Endothelial cell of umbilical vein (primary cell): Measurements from ENCODE around the gene RPS25. TPM values are rescaled to one million over a fixed set of nuclear protein-coding genes. Genes with fewer than 3 reads are reported as not detected.
"Not testable (repeated sequence)": the region's sequence is repeated elsewhere in the genome, so short reads cannot be mapped to it uniquely, and the experiment has no call there.

Source experiments
- BruUV-seq: library from RNA; stranded (reverse); fragments of 400-500 nt; replicated peaks from 2 replicates; lab custom pipeline; 2021; lab: Mats Ljungman, UMichigan
- CTCF ChIA-PET: fragments of 300-600, 350-600 bp; sonication (Branson Sonifier 250); formaldehyde crosslinking; loops from one replicate; lab custom pipeline; 2021; ENCODE audit warnings: antibody characterized with exemption, inconsistent platforms; lab: Charles Lee
- POLR2A ChIA-PET: fragments of 300-600, 350-600 bp; sonication (Branson Sonifier 250); formaldehyde crosslinking; loops from one replicate; lab custom pipeline; 2021; ENCODE audit warnings: antibody characterized with exemption, inconsistent platforms; lab: Charles Lee
- DNase-seq: peaks from one replicate; pipeline ENCODE4 v3.0.0-alpha.2; 2011; ENCODE audit warnings: low read depth, low spot score
- FAIRE-seq: peaks from 2 replicates; lab custom pipeline; 2011; peaks lifted over from hg19 to GRCh38; lab: Jason Lieb, UNC
- H2AFZ ChIP-seq: 2 replicates; pipeline ENCODE4 v1.6.0; 2012; ENCODE audit warnings: low read depth, low read length, control low read depth, inconsistent platforms
- H3K27ac ChIP-seq: 2 replicates; pipeline ENCODE4 v1.5.1; 2011; ENCODE audit warnings: low read depth, mild to moderate bottlenecking, control low read depth, low read length, moderate library complexity; ENCODE audit not compliant: insufficient read depth
- H3K27me3 ChIP-seq, 2 experiments: 2 replicates each; pipeline versions ENCODE4 v1.6.0 to v1.6.1; 2011; ENCODE audit warnings: low read length in 2 of 2, mixed read lengths in 1 of 2; ENCODE audit not compliant: control insufficient read depth in 2 of 2, insufficient read depth in 2 of 2
- H3K36me3 ChIP-seq, 2 experiments: 2 replicates in 1 of 2; 3 replicates in 1 of 2; pipeline ENCODE4 v1.5.1; 2011; ENCODE audit warnings: low read length in 2 of 2, mild to moderate bottlenecking in 1 of 2, moderate library complexity in 1 of 2; ENCODE audit not compliant: control insufficient read depth in 2 of 2, insufficient read depth in 2 of 2; ENCODE audit errors: extremely low read depth in 1 of 2
- H3K4me1 ChIP-seq: 3 replicates; pipeline ENCODE4 v1.5.1; 2011; ENCODE audit warnings: mild to moderate bottlenecking, low read length; ENCODE audit not compliant: control insufficient read depth, insufficient read depth; ENCODE audit errors: extremely low read depth
- H3K4me2 ChIP-seq: 2 replicates; pipeline ENCODE4 v1.6.1; 2011; ENCODE audit warnings: low read length, control low read depth, mixed read lengths; ENCODE audit not compliant: insufficient read depth
- H3K4me3 ChIP-seq, 3 experiments: fragments of 200-600 bp in 1 of 3; sonication (generic), shearing (Covaris generic) in 1 of 3; replicated peaks in 1 of 3; 2 replicates each; pipeline ENCODE4 v1.5.1; 2011 to 2016; ENCODE audit warnings: control low read depth in 3 of 3, low read length in 3 of 3, mild to moderate bottlenecking in 2 of 3, inconsistent platforms in 1 of 3, low read depth in 1 of 3, moderate library complexity in 1 of 3; ENCODE audit not compliant: insufficient read depth in 1 of 3
- H3K79me2 ChIP-seq: 2 replicates; pipeline ENCODE4 v1.6.0; 2012; ENCODE audit warnings: low read length, inconsistent platforms; ENCODE audit not compliant: control insufficient read depth, insufficient read depth
- H3K9ac ChIP-seq: replicated peaks from 2 replicates; pipeline ENCODE3; 2011; ENCODE audit warnings: low read length, control low read depth; ENCODE audit not compliant: insufficient read depth; ENCODE audit errors: extremely low read depth
- H3K9me1 ChIP-seq: replicated peaks from 3 replicates; pipeline ENCODE4 v1.6.0; 2011; ENCODE audit warnings: mild to moderate bottlenecking, low read length; ENCODE audit not compliant: control insufficient read depth, insufficient read depth; ENCODE audit errors: extremely low read depth
- H3K9me3 ChIP-seq: replicated peaks from 2 replicates; pipeline ENCODE4 v1.5.1; 2012; ENCODE audit warnings: low read length, inconsistent platforms; ENCODE audit not compliant: control insufficient read depth, insufficient read depth
- H4K20me1 ChIP-seq: replicated peaks from 2 replicates; pipeline ENCODE3; 2011; ENCODE audit warnings: mild to moderate bottlenecking, low read length; ENCODE audit not compliant: control insufficient read depth, insufficient read depth; ENCODE audit errors: extremely low read depth
- CTCF ChIP-seq, 2 donors: IDR thresholded peaks; 1 replicate in 1 of 2; 2 replicates in 1 of 2; pipeline ENCODE4 v1.5.1; 2011; ENCODE audit warnings: low read length in 2 of 2, mild to moderate bottlenecking in 2 of 2, moderate library complexity in 2 of 2, control low read depth in 1 of 2, inconsistent platforms in 1 of 2, low read depth in 1 of 2; ENCODE audit not compliant: insufficient read depth in 1 of 2; ENCODE audit errors: extremely low read depth in 1 of 2
- EZH2 ChIP-seq: IDR thresholded peaks from 2 replicates; pipeline ENCODE4 v1.6.1; 2012; ENCODE audit warnings: borderline replicate concordance, low read depth, mild to moderate bottlenecking, moderate library complexity, low read length, inconsistent platforms; ENCODE audit not compliant: severe bottlenecking
- FOS ChIP-seq: IDR thresholded peaks from 2 replicates; pipeline ENCODE4 v1.6.1; 2011; ENCODE audit warnings: mild to moderate bottlenecking, low read length, moderate library complexity, borderline replicate concordance; ENCODE audit not compliant: insufficient read depth
- GATA2 ChIP-seq: IDR thresholded peaks from 2 replicates; pipeline ENCODE4 v1.7.0; 2011; ENCODE audit warnings: low read depth, mild to moderate bottlenecking, moderate library complexity, mixed read lengths, low read length; ENCODE audit not compliant: insufficient read length, insufficient read depth
- JUN ChIP-seq: IDR thresholded peaks from 2 replicates; pipeline ENCODE4 v1.6.1; 2011; ENCODE audit warnings: borderline replicate concordance, low read depth; ENCODE audit not compliant: insufficient read length, insufficient read depth
- MAX ChIP-seq: IDR thresholded peaks from 2 replicates; pipeline ENCODE4 v1.6.1; 2011; ENCODE audit not compliant: insufficient read depth, insufficient read length
- MYC ChIP-seq: IDR thresholded peaks from one replicate; pipeline ENCODE4 v1.6.1; 2011; ENCODE audit warnings: mild to moderate bottlenecking, low read depth, low read length
- POLR2A ChIP-seq: IDR thresholded peaks from 2 replicates; pipeline ENCODE4 v1.6.1; 2012; ENCODE audit warnings: low read depth, mild to moderate bottlenecking, control low read depth, low read length
- POLR2AphosphoS5 ChIP-seq: IDR thresholded peaks from 2 replicates; pipeline ENCODE4 v1.6.1; 2012; ENCODE audit warnings: low read depth, mild to moderate bottlenecking, control low read depth, low read length, moderate library complexity; ENCODE audit not compliant: insufficient read depth
- dilution Hi-C: fragments of 300-500 bp; cut with MboI; formaldehyde crosslinking; loops from one replicate; pipeline ENCODE4 v1.15.0; 2019; ENCODE audit warnings: low sequenced_read_pairs; ENCODE audit not compliant: extremely low pct_ligation_motif_present
- intact Hi-C: fragments of 100-400 bp; cut with micrococcal nuclease; formaldehyde crosslinking; loops from one replicate; pipeline ENCODE4 v1.10.0; 2022
- polyA plus RNA-seq, 4 experiments: library from polyadenylated mRNA; depleted of rRNA in 3 of 4; stranded (reverse) in 3 of 4; unstranded in 1 of 4; fragments of >200 nt; gene quantifications; 2 replicates each; pipeline versions ENCODE4 v1.2.1 to v1.2.3, GENCODE V29; 2011 to 2012; ENCODE audit warnings: missing spikeins in 1 of 4
- total RNA-seq: library from RNA; stranded (reverse); gene quantifications from 2 replicates; pipeline ENCODE4 v1.2.3, GENCODE V29; 2021

RPS25 gene
- total and polyA plus RNA-seq, 2 donors (not counting 3 experiments of a cell fraction or from before 2014, with no cell fraction given): 887 to 992 TPM

- BruUV-seq, H3K27me3 ChIP-seq, H3K9me1 ChIP-seq, intact Hi-C loops, H3K4me2 ChIP-seq, CTCF ChIA-PET, POLR2A ChIA-PET, H3K36me3 ChIP-seq, H3K9ac ChIP-seq, H3K27ac ChIP-seq, H3K79me2 ChIP-seq, FAIRE-seq, H3K4me1 ChIP-seq, H2AFZ ChIP-seq, dilution Hi-C loops, H3K4me3 ChIP-seq, DNase-seq, H3K9me3 ChIP-seq, H4K20me1 ChIP-seq: not testable (repeated sequence)
Observed at GRCh38 chr11:119039471-119039870, 21.3 kb upstream of the RPS25 start.

- ChIA-PET CTCF (no interaction called here), POLR2A (no interaction called here)
- H3K36me3 ChIP-seq: no peaks in the 10 kb centered on the region
- no peaks in the 10 kb centered on the region for H4K20me1 ChIP-seq
- H3K9ac ChIP-seq: no peak overlapping the region
- H3K79me2 ChIP-seq: no peaks in the 10 kb centered on the region
- no peaks in the 10 kb centered on the region for H3K9me1 ChIP-seq
- H3K27ac ChIP-seq: no peak overlapping the region
- dilution Hi-C loops (no loop called here), intact Hi-C loops (no loop called here)
- FAIRE-seq (no peak), DNase-seq (no peak)
- BruUV-seq: no TSS peak
- TF ChIP-seq POLR2AphosphoS5 (no peak), POLR2A (no peak), EZH2 (no peak), CTCF (IDR thresholded peaks at IDR 0.05; ENCODE audit: extremely low read depth in 1 of 2, insufficient read depth in 1 of 2, low read depth in 1 of 2, low read length in 2 of 2) (no peak), FOS (no peak), MAX (no peak), GATA2 (no peak), MYC (no peak), JUN (no peak)
- no peaks in the 10 kb centered on the region for H3K9me3 ChIP-seq
- H3K27me3 ChIP-seq: peaks cover 0 to 1% of the 10 kb centered on the region in 2 experiments
- no peak overlapping the region for H2AFZ ChIP-seq
- H3K4me3 ChIP-seq: no peak overlapping the region
- no peak overlapping the region for H3K4me2 ChIP-seq
- H3K4me1 ChIP-seq: no peaks in the 10 kb centered on the region
Observed at GRCh38 chr11:119038884-119039283, 20.7 kb upstream of the RPS25 start.
